HepG2 (cell line): ENCODE data around the gene B3GALNT2. TPM values are rescaled to one million over a fixed set of nuclear protein-coding genes. Genes with fewer than 3 reads are reported as not detected.

ENCODE experiments used
- BATF2 ChIP-seq: sonication (generic); formaldehyde crosslinking; IDR thresholded peaks from 2 replicates; pipeline ENCODE4 v1.8.0; 2022; ENCODE audit warnings: mild to moderate bottlenecking, missing genetic modification reagents, moderate library complexity
- DRAP1 ChIP-seq: IDR thresholded peaks from 2 replicates; pipeline ENCODE4 v1.6.1; 2016; ENCODE audit warnings: missing genetic modification reagents, missing compliant biosample characterization
- ELF3 ChIP-seq: IDR thresholded peaks from 2 replicates; pipeline ENCODE4 v1.6.1; 2016; ENCODE audit warnings: missing genetic modification reagents, missing compliant biosample characterization
- HNF4G ChIP-seq, 2 experiments: sonication (generic) in 1 of 2; formaldehyde crosslinking in 1 of 2; IDR thresholded peaks; 2 replicates each; pipeline versions ENCODE4 v1.4.0 to v1.6.1; 2011 to 2020; ENCODE audit warnings: borderline replicate concordance in 2 of 2, low read depth in 2 of 2, mild to moderate bottlenecking in 2 of 2, low read length in 1 of 2, missing genetic modification reagents in 1 of 2, moderate library complexity in 1 of 2
- HOXA7 ChIP-seq: sonication (generic); formaldehyde crosslinking; IDR thresholded peaks from 2 replicates; pipeline ENCODE4 v1.8.1; 2022; ENCODE audit warnings: mild to moderate bottlenecking, missing genetic modification reagents, moderate library complexity
- MED13 ChIP-seq: sonication (generic); formaldehyde crosslinking; IDR thresholded peaks from 2 replicates; pipeline ENCODE4 v1.5.0; 2020; ENCODE audit warnings: missing genetic modification reagents
- MIXL1 ChIP-seq: IDR thresholded peaks from 2 replicates; pipeline ENCODE4 v1.6.1; 2016
- NFE2L2 ChIP-seq: fragments of 150-350 bp; IDR thresholded peaks from 2 replicates; pipeline ENCODE4 v1.6.1; 2014; ENCODE audit warnings: low read length
- NR3C1 ChIP-seq: sonication (generic); formaldehyde crosslinking; IDR thresholded peaks from 2 replicates; pipeline ENCODE4 v1.4.0; 2020; ENCODE audit warnings: missing genetic modification reagents
- RERE ChIP-seq: IDR thresholded peaks from 2 replicates; pipeline ENCODE4 v1.6.1; 2016; ENCODE audit warnings: low read depth, missing genetic modification reagents, missing compliant biosample characterization
- SMARCC2 ChIP-seq: fragments of 450-650 bp; IDR thresholded peaks from 2 replicates; pipeline ENCODE4 v1.6.1; 2017; ENCODE audit warnings: antibody characterized with exemption, mild to moderate bottlenecking
- SRSF4 ChIP-seq: fragments of 200-400 bp; formaldehyde crosslinking; IDR thresholded peaks from one replicate; pipeline ENCODE4 v1.6.1; 2018; ENCODE audit warnings: mild to moderate bottlenecking, low read depth, low read length, moderate library complexity; ENCODE audit not compliant: poor library complexity, severe bottlenecking
- STAG1 ChIP-seq: sonication (generic); formaldehyde crosslinking; IDR thresholded peaks from 2 replicates; pipeline ENCODE4 v1.4.0; 2020; ENCODE audit warnings: missing genetic modification reagents
- ZFX ChIP-seq: sonication (generic); formaldehyde crosslinking; IDR thresholded peaks from 2 replicates; pipeline ENCODE4 v1.4.0; 2020; ENCODE audit warnings: mild to moderate bottlenecking, low read depth, missing genetic modification reagents, moderate library complexity
- ZMYM3 ChIP-seq: sonication (generic); formaldehyde crosslinking; IDR thresholded peaks from 2 replicates; pipeline ENCODE4 v1.5.1; 2020; ENCODE audit warnings: mild to moderate bottlenecking, missing genetic modification reagents
- ZNF225 ChIP-seq: sonication (generic); formaldehyde crosslinking; IDR thresholded peaks from 2 replicates; pipeline ENCODE4 v1.4.0; 2020; ENCODE audit warnings: mild to moderate bottlenecking, missing genetic modification reagents
- ZNF256 ChIP-seq: sonication (generic); formaldehyde crosslinking; conservative IDR thresholded peaks from 2 replicates; pipeline ENCODE4 v1.4.0; 2020; ENCODE audit warnings: missing genetic modification reagents
- ZNF609 ChIP-seq: sonication (generic); formaldehyde crosslinking; IDR thresholded peaks from 2 replicates; pipeline ENCODE4 v1.4.0; 2020; ENCODE audit warnings: mild to moderate bottlenecking, missing genetic modification reagents, borderline replicate concordance
- polyA plus RNA-seq, 8 experiments: library from polyadenylated mRNA; depleted of rRNA in 3 of 8; stranded (reverse) in 7 of 8; unstranded in 1 of 8; fragments of >200 nt; fragmentation: Illumina TruSeq in 4 of 8; extraction: Trizol in 4 of 8; gene quantifications; 2 replicates each; pipeline versions ENCODE4 v1.2.1 to v1.2.3, GENCODE V29; 2011 to 2016; ENCODE audit warnings: low read depth in 4 of 8, missing spikeins in 1 of 8, mixed read lengths in 1 of 8; ENCODE audit not compliant: insufficient read depth in 1 of 8
- total RNA-seq, 5 experiments: library from RNA; depleted of rRNA; stranded (reverse); fragments of >200 nt; fragmentation: Illumina TruSeq; extraction: Trizol; gene quantifications; 2 replicates each; pipeline ENCODE4 v1.2.3, GENCODE V29; 2016; ENCODE audit warnings: low read depth in 1 of 5

Gene B3GALNT2
- total and polyA plus RNA-seq, 2 of the 13 experiments (the other 11 are each of a cell fraction or from before 2014, with no cell fraction given), result 16.5 to 28.9 TPM

- peak; percentile 71; the same call in 1 of the 2 replicates for TF ChIP-seq RERE
- peak; percentile 67; the same call in 1 of the 2 replicates for TF ChIP-seq MIXL1 (CRISPR knock-in tag)
- TF ChIP-seq ZFX (CRISPR knock-in tag), result peak; percentile 46; the same call in 1 of the 2 replicates
- TF ChIP-seq HNF4G (IDR thresholded peaks at IDR 0.05; ENCODE audit: borderline replicate concordance, low read depth, low read length), result peak; percentile 73
- TF ChIP-seq HNF4G (CRISPR knock-in tag; IDR thresholded peaks at IDR 0.05; ENCODE audit: borderline replicate concordance, low read depth), result no peak
- TF ChIP-seq STAG1, result 0 out of 2 replicates have a peak, but pooled peaks have one; percentile 15
- no peak for TF ChIP-seq SMARCC2
- TF ChIP-seq DRAP1 (CRISPR knock-in tag), result no peak
- no peak for TF ChIP-seq HOXA7
- TF ChIP-seq SRSF4, result no peak
- TF ChIP-seq ZNF225 (CRISPR knock-in tag), result no peak
- TF ChIP-seq ZMYM3 (CRISPR knock-in tag), result peak; percentile 84
- TF ChIP-seq BATF2 (CRISPR knock-in tag), result no peak
- TF ChIP-seq NR3C1 (CRISPR knock-in tag), result no peak
- peak; percentile 70 for TF ChIP-seq ELF3 (CRISPR knock-in tag)
- no peak for TF ChIP-seq MED13 (CRISPR knock-in tag)
- TF ChIP-seq NFE2L2, result no peak
- no peak for TF ChIP-seq ZNF256
- peak; percentile 75 for TF ChIP-seq ZNF609 (CRISPR knock-in tag)
Measured at GRCh38 chr1:235409042-235409820, 95.0 kb downstream of the B3GALNT2 start (continued).
